H1 (cell line): ENCODE measurements around the gene TNS3.

Experiments
- BACH1 ChIP-seq: IDR thresholded peaks from 2 replicates; pipeline ENCODE4 v1.6.1; 2012; ENCODE audit warnings: low read length, improper control_type of control experiment
- CBX8 ChIP-seq: fragments of 300-800, 300-1000 bp; sonication (generic); IDR thresholded peaks from 2 replicates; pipeline ENCODE4 v1.7.1; 2016; ENCODE audit warnings: low read depth, low read length, borderline replicate concordance
- CHD2 ChIP-seq: IDR thresholded peaks from 2 replicates; pipeline ENCODE4 v1.6.1; 2012; ENCODE audit warnings: low read length, improper control_type of control experiment
- CREB1 ChIP-seq: IDR thresholded peaks from 2 replicates; pipeline ENCODE4 v1.6.1; 2012; ENCODE audit warnings: inconsistent platforms
- JUN ChIP-seq: IDR thresholded peaks from 2 replicates; pipeline ENCODE4 v1.6.1; 2011; ENCODE audit warnings: low read depth, mild to moderate bottlenecking, improper control_type of control experiment, low read length
- KDM4A ChIP-seq: IDR thresholded peaks from one replicate; pipeline ENCODE4 v1.7.1; 2012; ENCODE audit warnings: low read depth, mild to moderate bottlenecking, moderate library complexity, low read length, inconsistent platforms; ENCODE audit not compliant: severe bottlenecking
- POLR2A ChIP-seq, 2 experiments: IDR thresholded peaks; 1 replicate in 1 of 2; 2 replicates in 1 of 2; pipeline ENCODE4 v1.6.1; 2011; ENCODE audit warnings: low read depth in 2 of 2, low read length in 2 of 2, mild to moderate bottlenecking in 2 of 2; ENCODE audit errors: control extremely low read depth in 1 of 2
- POLR2AphosphoS5 ChIP-seq: IDR thresholded peaks from 2 replicates; pipeline ENCODE4 v1.6.1; 2011; ENCODE audit warnings: low read depth, low read length
- RAD21 ChIP-seq, 2 experiments: IDR thresholded peaks in 1 of 2; conservative IDR thresholded peaks in 1 of 2; 2 replicates each; pipeline ENCODE4 v1.6.1; 2011; ENCODE audit warnings: low read depth in 2 of 2, low read length in 2 of 2, improper control_type of control experiment in 1 of 2, inconsistent platforms in 1 of 2, mild to moderate bottlenecking in 1 of 2, moderate library complexity in 1 of 2
- RFX5 ChIP-seq: IDR thresholded peaks from 2 replicates; pipeline ENCODE4 v1.6.1; 2011; ENCODE audit warnings: low read depth, low read length, improper control_type of control experiment, borderline replicate concordance
- SP4 ChIP-seq: IDR thresholded peaks from 2 replicates; pipeline ENCODE4 v1.6.1; 2012; ENCODE audit warnings: low read length, inconsistent platforms
- TAF1 ChIP-seq: IDR thresholded peaks from 2 replicates; pipeline ENCODE4 v1.6.1; 2011; ENCODE audit warnings: mild to moderate bottlenecking, low read depth, low read length
- TF ChIP-seq, protein P1 (sequence below), 3 experiments: IDR thresholded peaks; 1 replicate in 2 of 3; 2 replicates in 1 of 3; pipeline versions ENCODE4 v1.5.1 to v1.6.1; 2011; ENCODE audit warnings: low read length in 3 of 3, mild to moderate bottlenecking in 3 of 3, inconsistent platforms in 2 of 3, low read depth in 1 of 3, moderate library complexity in 1 of 3; ENCODE audit not compliant: insufficient read depth in 1 of 3; ENCODE audit errors: control extremely low read depth in 1 of 3
- TF ChIP-seq, protein P2 (sequence below): IDR thresholded peaks from 2 replicates; pipeline ENCODE4 v1.6.1; 2012; ENCODE audit warnings: low read length, inconsistent platforms

DNA sequence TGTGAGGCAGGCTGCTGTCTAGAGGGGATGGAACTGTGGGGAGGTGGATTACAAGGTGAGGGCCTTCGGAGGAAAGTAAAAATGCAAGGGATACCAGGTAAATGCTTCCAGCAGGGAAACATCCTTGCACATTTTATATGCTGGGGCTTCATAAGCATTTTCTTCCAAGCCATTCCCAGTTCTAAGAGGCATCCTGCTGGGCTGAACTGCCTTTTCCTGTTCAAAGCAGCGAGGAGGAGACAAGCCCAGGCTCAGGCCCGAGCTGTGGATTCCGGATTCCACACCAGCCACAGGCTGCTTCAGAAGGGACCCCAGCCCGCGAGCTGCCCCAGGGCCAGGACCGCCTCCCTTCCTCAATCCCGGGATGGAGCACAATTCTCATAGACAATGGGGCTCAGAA lies 249.7 kb downstream of the TNS3 start:
- TF ChIP-seq, protein P1, sequence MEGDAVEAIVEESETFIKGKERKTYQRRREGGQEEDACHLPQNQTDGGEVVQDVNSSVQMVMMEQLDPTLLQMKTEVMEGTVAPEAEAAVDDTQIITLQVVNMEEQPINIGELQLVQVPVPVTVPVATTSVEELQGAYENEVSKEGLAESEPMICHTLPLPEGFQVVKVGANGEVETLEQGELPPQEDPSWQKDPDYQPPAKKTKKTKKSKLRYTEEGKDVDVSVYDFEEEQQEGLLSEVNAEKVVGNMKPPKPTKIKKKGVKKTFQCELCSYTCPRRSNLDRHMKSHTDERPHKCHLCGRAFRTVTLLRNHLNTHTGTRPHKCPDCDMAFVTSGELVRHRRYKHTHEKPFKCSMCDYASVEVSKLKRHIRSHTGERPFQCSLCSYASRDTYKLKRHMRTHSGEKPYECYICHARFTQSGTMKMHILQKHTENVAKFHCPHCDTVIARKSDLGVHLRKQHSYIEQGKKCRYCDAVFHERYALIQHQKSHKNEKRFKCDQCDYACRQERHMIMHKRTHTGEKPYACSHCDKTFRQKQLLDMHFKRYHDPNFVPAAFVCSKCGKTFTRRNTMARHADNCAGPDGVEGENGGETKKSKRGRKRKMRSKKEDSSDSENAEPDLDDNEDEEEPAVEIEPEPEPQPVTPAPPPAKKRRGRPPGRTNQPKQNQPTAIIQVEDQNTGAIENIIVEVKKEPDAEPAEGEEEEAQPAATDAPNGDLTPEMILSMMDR (IDR thresholded peaks at IDR 0.05; ENCODE audit: control extremely low read depth in 1 of 3, insufficient read depth in 1 of 3, low read depth in 1 of 3, low read length in 3 of 3), result no peak
- TF ChIP-seq POLR2A (IDR thresholded peaks at IDR 0.05; ENCODE audit: control extremely low read depth in 1 of 2, low read depth in 2 of 2, low read length in 2 of 2), result no peak
- TF ChIP-seq SP4, result no peak
- TF ChIP-seq BACH1, result no peak
- no peak for TF ChIP-seq CBX8
- TF ChIP-seq CHD2, result no peak
- TF ChIP-seq, protein P2, sequence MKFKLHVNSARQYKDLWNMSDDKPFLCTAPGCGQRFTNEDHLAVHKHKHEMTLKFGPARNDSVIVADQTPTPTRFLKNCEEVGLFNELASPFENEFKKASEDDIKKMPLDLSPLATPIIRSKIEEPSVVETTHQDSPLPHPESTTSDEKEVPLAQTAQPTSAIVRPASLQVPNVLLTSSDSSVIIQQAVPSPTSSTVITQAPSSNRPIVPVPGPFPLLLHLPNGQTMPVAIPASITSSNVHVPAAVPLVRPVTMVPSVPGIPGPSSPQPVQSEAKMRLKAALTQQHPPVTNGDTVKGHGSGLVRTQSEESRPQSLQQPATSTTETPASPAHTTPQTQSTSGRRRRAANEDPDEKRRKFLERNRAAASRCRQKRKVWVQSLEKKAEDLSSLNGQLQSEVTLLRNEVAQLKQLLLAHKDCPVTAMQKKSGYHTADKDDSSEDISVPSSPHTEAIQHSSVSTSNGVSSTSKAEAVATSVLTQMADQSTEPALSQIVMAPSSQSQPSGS, result no peak
- no peak for TF ChIP-seq POLR2AphosphoS5
- no peak for TF ChIP-seq JUN
- no peak for TF ChIP-seq TAF1
- no peak for TF ChIP-seq KDM4A
- no peak for TF ChIP-seq RAD21 (IDR thresholded peaks at IDR 0.05 in 1 of 2, conservative IDR thresholded peaks at IDR 0.05 in 1 of 2; ENCODE audit: low read depth in 2 of 2, low read length in 2 of 2)
- TF ChIP-seq RFX5, result no peak
- no peak for TF ChIP-seq CREB1
